Central memory CD4-positive, alpha-beta T cell (primary cell): ENCODE results near the gene BASP1.
"Not testable (repeated sequence)": the region's sequence is repeated elsewhere in the genome, so short reads cannot be mapped to it uniquely, and the experiment has no call there.

Experiments used
- DNase-seq: peaks from one replicate; pipeline ENCODE4 v3.0.0; 2022

Gene BASP1

DNA sequence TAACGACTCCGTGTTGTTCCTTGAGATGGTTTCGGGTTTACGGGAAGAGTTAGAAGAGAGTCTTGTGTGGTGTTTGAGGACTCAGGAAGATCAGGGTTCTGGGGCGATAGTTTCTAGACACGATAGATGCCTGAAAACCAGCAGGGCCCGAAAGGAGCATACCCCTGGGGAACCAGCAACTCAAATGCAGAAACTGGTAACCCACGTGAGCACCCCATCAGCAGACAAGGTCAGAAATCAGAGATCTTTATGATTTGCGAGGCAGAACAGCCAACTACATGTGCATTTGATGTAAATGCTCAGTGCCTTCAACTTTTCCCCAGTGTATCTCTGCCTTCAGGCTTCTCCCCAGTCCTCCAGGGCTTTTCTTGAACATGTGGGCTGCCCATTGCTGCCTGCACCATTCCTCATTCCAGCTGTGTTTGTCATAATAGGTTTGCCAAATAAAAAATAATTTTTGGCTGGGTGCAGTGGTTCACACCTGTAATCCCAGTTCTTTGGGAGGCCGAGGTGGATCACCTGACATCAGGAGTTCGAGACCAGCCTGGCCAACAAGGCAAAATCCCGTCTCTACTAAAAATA lies 75.1 kb downstream of the BASP1 start:
- DNase-seq = no peak

DNA sequence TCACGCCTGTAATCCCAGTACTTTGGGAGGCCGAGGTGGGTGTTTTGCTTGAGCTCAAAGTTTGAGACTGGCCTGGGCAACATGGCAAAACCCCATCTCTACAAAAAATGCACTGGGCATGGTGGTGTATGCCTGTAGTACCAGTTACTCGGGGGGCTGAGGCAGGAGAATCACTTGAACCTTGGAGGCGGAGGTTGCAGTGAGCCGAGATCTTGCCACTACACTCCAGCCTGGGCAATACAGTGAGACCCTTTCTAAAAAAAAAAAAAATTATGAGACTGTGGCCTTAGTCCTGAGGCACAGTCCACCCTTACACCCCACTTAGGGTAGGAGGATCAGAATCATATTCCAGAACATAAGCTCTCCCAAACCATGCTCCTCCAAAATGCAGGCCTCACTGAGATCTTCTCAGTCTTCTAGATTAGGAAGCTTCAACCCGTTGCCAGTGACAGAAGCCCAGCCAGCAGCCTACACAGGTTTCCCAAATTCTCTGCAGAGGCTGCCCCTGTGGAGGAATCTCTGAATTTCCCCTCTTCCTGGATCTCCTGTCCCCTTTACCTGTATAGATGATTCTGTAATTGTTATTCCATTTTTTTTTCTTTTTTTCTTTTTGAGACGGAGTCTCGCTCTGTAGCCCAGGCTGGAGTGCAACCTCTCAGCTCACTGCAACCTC lies 77.3 kb downstream of the BASP1 start:
- DNase-seq = no peak

DNA sequence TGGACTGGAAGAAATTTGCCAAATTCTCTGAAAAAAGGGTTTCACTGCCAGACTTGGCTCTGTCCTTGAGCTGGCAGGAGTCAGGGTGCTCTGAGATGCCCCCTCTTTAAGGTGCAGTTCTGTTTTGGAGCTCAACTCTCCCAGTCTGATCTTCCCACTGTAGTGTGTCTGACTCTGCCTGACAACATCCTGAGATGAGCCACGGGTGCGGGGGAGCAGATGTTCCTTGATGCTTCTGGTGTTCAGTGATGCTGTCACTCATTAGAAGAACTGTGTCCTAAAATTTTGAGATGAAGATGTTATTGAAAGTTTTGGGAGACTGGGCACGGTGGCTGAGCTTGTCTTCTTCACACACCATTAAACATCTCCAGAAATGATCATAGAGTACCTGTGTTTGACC lies 78.2 kb downstream of the BASP1 start:
- DNase-seq = no peak

DNA sequence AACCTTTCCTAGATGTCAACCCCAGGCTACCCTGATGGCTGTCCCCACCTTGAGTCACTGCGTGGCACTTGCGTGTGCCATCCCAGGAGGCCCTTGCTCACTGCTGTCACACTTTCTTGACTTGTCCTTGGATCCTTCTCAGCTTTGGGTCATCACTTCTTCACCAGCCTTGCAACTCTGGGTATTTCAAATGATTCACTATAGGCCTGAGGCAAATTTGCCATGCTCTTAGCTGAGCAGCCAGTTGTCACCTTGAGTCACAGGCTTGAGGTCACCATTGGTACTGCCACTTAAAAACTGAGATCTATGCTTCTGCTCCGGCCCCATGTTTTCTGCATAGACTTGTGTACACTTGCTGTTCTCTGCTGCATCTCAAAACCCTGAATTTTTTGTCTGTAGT lies 84.7 kb downstream of the BASP1 start:
- DNase-seq = no peak

DNA sequence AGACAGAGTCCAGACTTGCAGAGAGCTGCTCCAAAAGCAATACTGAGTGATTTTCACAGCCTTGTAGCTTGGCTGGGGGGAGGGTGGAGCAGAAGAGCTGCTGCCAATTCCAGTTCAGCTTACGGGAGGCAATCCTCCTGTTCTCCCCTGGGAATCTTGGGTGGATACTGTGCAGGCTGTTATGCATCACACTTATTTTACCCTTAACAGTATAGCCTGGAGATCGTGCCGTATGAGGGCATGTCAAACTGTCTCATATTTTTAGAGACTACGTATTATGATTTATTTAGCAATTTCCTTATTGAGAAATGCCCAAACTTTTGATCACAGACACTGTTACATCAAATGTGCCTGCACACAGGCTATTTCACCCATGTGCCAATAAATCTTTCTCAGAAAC lies 85.2 kb downstream of the BASP1 start:
- no peak for DNase-seq

DNA sequence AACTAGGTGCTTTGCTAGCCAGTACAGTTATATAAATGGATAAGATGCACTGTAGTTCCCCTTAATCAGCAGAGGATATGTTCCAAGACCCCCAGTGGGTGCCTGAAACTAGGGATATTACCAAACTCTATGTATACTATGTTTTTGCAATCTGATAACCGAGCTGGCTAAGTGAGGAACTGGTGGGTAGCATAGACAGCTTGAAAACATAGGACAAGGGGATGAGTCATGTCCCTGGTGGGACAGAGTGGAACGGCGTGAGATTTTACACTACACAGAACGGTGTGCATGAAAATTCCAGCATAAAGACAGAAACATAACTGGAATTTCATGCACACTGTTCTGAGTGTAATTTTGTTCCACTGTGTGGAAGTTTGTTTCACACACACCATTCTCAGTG lies 86.9 kb downstream of the BASP1 start:
- DNase-seq = no peak

DNA sequence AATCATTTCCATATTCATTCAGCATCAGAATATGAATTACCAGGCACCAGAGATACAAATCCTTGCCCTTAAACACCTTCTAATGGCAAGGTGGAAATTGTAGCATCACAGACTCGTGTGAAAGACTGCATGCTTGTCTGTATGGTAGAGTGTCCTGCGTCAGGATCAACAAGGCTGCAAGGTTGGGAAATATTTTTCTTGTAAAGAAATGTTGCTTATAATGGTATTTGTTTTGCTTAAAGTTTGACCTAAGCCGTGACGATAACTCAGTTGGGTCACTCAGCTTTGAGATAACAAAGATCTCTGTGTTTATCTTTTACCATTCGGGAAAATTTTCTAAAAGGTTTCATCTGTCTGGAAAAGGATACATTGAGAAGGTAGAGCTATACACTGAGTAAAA lies 87.6 kb downstream of the BASP1 start:
- no peak for DNase-seq

DNA sequence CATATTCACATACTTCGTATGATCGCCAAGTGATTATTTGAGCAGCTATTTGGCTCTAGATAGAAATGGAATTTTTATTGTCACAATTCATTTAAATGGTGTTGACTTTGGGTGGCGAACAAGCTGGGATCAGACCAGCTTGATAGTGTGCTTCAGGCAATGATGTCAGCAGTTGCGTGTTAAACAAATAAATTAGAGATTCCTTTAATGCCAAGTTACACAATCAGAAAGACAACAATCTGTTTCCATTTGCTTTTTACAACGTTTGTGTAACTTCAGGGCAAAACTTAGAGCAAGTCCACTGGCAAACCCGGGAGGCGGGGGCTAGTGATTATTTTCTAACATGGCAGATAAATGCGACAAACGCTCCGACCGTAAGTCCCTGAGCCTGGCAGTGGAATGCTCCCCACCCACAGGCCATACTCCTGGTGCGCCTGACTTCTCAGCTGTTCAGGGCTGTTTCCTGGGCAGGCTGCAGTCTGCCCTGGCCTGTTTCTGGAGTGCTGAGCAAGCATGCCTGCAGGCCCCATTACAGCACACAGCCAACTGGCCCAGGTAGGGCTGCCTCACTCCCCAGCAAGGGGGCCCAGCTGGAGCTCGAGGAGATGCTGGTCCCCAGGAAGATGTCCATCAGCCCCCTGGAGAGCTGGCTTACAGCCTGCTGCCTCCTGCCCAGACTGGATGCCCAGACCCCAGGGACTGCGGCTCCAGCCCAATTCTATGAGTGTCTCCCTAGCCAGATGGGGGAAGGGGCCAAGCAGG lies 88.7 kb downstream of the BASP1 start:
- DNase-seq = no peak

DNA sequence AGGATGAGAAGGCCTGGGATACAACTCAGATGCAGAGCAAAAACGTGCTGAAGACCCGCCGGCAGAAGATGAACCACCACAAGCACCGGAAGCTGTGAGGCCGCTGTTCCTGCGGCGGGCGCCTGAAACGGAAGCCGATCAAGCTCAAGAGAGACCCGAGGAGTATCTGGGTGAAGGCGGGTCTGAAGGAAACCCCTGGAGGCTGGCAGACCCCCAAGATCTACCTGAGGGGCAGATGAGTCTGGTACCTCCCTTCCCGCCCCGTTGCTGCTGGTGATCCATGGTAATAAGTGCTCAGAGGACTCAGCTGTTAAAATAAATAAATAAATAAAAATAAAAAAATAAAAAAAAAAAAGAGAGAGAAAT lies 89.3 kb downstream of the BASP1 start:
- DNase-seq = no peak

DNA sequence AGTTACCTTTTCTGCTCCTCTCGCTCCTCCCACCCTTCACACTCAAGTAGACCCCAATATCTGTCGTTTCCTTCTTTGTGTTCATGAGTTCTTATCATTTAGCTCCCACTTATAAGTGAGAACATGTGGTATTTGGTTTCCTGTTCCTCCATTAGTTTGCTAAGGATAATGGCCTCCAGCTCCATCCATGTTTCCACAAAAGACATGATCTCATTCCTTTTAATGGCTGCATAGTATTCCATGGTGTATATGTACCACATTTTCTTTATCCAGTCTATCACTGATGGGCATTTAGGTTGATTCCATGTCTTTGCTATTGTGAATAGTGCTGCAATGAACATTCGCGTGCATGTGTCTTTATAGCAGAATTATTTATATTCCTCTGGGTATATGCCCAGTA lies 90.0 kb downstream of the BASP1 start:
- DNase-seq = not testable (repeated sequence)

DNA sequence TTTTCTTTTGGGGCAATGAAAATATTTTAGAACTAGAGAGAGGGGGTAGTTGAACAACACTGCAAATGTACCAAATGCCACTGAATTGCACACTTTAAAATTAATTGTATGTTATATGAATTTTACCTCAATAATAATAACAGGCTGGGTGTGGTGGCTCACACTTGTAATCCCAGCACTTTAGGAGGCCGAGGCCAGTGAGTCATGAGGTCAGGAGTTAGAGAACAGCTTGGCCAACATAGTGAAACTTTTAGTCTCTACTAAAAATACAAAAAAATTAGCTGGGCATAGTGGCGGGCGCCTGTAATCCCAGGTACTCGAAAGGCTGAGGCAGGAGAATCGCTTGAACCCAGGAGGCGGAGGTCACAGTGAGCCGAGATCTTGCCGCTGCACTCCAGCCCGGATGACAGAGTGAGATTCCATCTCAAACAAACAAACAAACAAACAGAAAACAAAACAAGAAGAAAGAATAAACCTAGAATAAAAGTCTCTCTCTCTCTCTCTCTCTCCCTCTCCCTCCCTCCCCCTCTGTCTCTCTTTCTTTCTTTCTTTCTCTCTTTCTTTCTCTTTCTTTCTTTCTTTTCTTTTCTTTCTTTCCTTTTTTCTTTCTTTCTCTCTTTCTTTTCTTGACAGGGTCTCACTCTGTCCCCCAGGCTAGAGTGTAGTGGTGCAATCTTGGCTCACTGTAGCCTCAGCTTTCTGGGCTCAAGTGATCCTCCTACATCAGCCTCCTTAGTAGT lies 91.1 kb downstream of the BASP1 start:
- DNase-seq = no peak

DNA sequence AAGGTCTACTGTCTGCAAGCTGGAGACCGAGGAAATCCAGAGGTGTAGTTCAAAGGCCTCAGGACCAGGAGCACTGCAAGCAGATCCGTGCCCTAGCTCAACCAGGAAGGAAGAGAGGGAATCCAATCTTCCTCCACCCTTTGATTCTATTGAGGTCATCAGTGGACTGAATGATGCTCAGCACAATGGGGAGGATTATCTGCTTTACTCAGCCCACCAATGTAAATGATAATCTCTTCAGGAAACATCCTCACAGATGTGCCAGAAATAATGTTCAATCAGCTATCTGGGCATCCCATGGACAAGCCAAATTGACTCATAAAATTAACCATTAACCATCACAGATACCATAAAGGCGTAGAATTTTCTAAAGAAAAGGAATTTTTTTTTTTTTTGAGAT lies 92.0 kb downstream of the BASP1 start:
- DNase-seq = no peak

DNA sequence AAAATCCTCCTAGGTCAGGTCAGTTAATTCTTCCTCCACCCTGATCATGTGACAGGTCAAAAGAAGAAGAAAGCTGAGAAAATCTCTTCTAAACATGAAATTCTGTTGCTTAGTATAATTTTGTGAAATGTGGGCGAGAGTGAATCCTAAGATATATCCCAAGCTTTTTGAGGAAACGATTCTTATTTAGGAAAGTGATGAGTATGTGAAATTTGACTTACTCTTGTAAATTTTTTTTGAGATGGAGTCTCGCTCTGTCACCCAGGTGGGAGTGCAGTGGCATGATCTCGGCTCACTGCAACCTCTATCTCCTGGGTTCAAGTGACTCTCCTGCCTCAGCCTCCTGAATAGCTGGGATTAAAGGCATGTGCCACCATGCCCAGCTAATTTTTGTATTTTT lies 93.1 kb downstream of the BASP1 start:
- DNase-seq = not testable (repeated sequence)

DNA sequence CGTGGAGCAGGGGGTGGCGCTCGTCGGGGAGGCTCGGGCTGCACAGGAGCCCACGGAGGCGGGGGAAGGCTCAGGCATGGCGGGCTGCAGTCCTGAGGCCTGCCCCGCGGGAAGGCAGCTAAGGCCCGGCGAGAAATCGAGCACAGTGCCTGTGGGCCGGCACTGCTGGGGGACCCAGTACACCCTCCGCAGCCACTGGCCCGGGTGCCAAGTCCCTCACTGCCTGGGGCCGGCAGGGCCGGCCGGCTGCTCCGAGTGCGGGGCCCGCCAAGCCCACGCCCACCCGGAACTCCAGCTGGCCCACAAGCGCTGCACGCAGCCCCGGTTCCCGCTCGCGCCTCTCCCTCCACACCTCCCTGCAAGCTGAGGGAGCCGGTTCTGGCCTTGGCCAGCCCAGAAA lies 94.4 kb downstream of the BASP1 start:
- not testable (repeated sequence) for DNase-seq

DNA sequence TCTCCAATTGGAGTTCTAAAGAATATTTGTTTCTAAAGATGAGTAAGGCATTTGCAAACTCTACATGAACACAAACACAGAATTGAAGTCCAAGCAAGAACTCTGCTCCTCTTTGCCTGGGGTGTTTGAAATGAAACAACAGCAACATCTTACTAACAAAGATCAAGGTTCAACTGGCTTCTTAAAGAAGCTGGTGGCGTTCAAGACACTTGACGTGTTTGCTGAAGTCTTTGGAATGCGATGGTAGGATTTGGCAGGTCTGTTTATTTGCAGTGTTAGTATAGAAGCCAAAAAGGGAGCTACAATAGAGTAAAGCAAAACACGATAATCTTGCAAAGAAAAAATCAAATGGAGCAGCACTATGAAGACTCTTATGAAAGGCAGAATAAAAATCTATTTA lies 94.9 kb downstream of the BASP1 start:
- DNase-seq = no peak

DNA sequence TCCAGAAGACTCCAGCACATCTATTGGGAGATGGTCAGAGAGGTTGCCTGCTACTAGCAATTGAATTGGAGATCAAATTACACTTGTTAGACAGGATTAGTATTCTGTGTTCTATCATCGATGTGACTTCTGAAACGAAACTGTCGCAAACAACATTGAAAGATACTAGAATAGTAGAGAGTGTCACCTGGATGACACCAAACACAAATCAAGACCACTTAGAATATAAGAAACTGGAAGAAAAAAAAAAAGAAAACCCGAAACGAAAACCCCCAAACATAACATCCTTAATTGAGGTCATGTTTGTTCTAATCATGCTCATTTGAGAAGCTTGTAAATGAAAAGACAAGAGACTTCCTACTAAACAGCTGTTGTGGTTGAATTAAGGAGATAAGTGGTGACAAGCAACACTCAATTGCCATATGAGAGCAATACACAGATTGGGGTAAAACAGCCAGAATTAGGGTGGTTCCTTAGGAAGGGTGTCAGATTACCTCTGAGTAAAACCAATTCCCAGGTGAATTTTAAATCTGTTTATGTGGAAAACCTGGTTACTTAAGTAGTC lies 97.6 kb downstream of the BASP1 start:
- DNase-seq = no peak

DNA sequence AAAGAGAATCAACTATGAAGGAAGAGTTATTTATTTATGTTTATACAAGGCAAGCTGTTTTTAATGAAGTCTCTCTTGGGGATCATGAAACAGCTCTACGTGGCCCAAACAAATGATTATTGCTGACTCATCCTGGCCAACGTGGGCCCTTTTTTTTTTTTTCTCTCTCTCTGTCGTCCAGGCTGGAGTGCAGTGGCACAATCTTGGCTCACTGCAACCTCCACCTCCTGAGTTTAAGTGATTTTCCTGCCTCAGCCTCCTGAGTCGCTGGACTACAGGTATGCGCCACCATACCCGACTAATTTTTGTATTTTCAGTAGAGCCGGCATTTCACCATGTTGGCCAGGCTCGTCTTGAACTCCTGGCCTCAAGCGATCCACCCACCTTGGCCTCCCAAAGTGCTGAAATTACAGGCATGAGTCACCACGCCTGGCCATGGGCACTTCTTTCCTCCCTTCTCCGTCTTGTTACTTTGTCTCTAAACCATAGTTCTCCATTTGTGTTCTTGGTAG lies 98.3 kb downstream of the BASP1 start:
- DNase-seq = no peak

DNA sequence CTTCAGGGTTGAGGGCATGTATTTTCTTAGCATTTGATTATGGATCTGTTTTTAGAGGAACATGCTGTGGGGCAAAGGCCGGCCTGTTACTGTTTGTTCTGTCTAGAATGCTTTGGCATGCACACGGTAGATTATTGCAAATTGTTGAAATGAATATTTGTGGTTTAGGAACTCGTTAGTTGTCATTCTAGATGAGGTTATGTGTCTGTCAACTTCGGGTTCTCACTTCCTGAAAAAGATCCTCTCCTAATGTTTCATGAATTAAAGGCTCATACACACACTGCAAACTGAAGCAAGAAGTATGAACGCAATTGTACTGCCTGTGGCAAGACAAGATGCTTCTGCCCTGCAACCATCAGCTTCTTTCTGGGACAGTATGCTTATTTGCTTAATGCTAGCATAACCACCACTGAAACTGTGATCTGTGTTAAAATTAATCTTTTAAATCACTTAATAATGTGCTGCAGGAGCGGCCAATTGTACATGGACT lies 99.6 kb downstream of the BASP1 start:
- no peak for DNase-seq

DNA sequence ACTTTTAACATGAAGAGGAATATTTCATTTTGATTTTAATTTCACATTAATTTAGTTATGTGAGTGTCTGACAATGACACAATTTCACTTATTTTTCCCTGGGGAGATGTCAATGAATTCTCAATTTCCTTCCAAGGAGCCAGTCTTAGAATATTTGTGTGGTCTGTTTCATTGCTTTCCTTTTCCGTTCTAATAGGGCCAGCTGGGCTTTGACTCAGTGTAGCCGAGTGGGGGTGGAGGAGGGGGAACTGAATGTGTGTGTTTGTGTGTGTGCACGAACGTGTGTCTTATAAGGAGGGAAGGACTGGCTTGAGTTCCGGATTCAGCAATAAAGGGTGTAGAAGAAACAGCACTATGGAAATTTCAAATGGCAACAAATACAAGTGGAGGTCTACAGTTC lies 100.0 kb downstream of the BASP1 start:
- no peak for DNase-seq

DNA sequence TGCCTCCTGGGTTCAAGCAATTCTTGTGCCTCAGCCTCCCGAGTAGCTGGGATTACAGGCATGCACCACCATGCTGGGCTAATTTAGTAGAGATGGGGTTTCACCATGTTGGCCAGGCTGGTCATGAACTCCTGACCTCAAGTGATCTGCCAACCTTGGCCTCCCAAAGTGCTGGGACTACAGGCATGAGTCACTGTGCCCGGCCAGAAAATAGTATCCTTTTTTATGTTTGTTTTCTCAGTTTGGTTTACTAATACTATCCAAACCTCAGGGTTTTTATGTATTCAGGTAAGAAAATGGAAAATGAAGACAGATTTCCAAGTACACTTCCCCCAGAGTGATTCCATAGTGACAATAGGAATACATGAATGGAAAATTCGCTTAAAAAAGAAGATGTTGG lies 101.7 kb downstream of the BASP1 start:
- not testable (repeated sequence) for DNase-seq

DNA sequence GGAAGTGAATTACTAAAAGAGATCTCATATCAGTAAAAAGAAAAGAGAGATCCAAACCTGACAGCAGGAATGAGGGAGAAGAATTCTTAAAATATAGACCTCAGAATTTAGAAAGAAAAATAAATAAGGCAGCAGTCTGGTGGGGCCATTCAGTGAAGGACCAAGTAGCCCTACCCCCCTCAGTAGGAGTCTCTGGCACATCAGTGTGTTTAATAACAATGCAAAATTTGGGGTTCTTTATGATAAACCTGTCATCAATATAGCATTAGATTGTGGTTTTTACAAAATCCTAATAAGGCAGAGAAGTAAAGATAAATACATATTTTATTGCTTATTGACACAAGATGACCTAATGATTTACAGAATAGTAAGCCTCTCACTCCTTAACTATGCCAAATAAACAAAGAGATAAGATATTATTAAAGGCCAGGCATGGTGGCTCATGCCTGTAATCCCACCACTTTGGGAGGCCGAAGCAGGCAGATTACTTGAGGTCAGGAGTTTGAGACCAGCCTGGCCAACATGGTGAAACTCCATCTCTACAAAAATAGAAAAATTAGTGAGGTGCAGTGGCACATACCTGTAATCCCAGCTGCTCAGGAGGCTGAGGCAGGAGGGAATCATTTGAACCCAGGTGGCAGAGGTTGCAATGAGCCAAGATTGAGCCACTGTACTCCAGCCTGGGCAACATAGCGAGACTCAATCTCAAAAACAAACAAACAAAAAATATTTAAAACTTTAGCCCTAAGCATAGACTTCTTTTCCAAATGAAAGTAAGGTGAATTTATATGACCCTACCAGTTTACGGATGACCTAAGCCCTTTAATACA lies 108.6 kb downstream of the BASP1 start:
- DNase-seq = no peak
